AG04449 (cell line): Measurements from ENCODE around the gene HEATR3.

ENCODE experiments used
- CTCF ChIA-PET: fragments of 350-600 bp; formaldehyde crosslinking; extraction: SDS; loops from one replicate; lab custom pipeline; 2021; ENCODE audit warnings: antibody characterized with exemption; lab: Yijun Ruan, JAX
- POLR2A ChIA-PET: fragments of 400-600, 350-600 bp; formaldehyde crosslinking; extraction: SDS; loops from one replicate; lab custom pipeline; 2020; ENCODE audit warnings: antibody characterized with exemption, inconsistent platforms; lab: Yijun Ruan, JAX
- DNase-seq: peaks from one replicate; pipeline ENCODE4 v3.0.0-alpha.2; 2010; ENCODE audit warnings: low read depth, low spot score
- H3K4me3 ChIP-seq: 2 replicates; pipeline ENCODE4 v1.5.1; 2011; ENCODE audit warnings: low read depth, mild to moderate bottlenecking, control low read depth, low read length
- TF ChIP-seq, protein P1 (sequence below): IDR thresholded peaks from one replicate; pipeline ENCODE4 v1.5.1; 2011; ENCODE audit warnings: mild to moderate bottlenecking, moderate library complexity, low read length, control low read depth, inconsistent platforms; ENCODE audit not compliant: insufficient read depth; ENCODE audit errors: missing control alignments

Gene HEATR3

GRCh38 chr16:50151756-50152155, 86.0 kb downstream of the HEATR3 start:
- TF ChIP-seq, protein P1, sequence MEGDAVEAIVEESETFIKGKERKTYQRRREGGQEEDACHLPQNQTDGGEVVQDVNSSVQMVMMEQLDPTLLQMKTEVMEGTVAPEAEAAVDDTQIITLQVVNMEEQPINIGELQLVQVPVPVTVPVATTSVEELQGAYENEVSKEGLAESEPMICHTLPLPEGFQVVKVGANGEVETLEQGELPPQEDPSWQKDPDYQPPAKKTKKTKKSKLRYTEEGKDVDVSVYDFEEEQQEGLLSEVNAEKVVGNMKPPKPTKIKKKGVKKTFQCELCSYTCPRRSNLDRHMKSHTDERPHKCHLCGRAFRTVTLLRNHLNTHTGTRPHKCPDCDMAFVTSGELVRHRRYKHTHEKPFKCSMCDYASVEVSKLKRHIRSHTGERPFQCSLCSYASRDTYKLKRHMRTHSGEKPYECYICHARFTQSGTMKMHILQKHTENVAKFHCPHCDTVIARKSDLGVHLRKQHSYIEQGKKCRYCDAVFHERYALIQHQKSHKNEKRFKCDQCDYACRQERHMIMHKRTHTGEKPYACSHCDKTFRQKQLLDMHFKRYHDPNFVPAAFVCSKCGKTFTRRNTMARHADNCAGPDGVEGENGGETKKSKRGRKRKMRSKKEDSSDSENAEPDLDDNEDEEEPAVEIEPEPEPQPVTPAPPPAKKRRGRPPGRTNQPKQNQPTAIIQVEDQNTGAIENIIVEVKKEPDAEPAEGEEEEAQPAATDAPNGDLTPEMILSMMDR, result no peak
- POLR2A ChIA-PET, result interaction anchor here (1.2 kb wide), 1 partner anchor 59 kb away, joined by 4 read pairs; no protein-coding TSS in a partner anchor
- CTCF ChIA-PET, result interaction anchor here (0.9 to 1.9 kb wide), 5 partner anchors 12 to 127 kb away, joined by 3 to 19 read pairs (median 4); partner anchors contain the start of gene CNEP1R1
- no peak for DNase-seq
- H3K4me3 ChIP-seq, result no peak overlapping the region

GRCh38 chr16:50152351-50152806, 86.6 kb downstream of the HEATR3 start:
- peak overlapping the region; percentile 83 for H3K4me3 ChIP-seq
- ChIA-PET CTCF (interaction anchor here (0.9 to 1.9 kb wide), 5 partner anchors 13 to 128 kb away, joined by 3 to 19 read pairs (median 4); partner anchors contain the start of gene CNEP1R1), POLR2A (interaction anchor here (1.2 kb wide), 1 partner anchor 58 kb away, joined by 4 read pairs; no protein-coding TSS in a partner anchor)
- no peak for DNase-seq
- TF ChIP-seq, protein P1, result no peak

DNA sequence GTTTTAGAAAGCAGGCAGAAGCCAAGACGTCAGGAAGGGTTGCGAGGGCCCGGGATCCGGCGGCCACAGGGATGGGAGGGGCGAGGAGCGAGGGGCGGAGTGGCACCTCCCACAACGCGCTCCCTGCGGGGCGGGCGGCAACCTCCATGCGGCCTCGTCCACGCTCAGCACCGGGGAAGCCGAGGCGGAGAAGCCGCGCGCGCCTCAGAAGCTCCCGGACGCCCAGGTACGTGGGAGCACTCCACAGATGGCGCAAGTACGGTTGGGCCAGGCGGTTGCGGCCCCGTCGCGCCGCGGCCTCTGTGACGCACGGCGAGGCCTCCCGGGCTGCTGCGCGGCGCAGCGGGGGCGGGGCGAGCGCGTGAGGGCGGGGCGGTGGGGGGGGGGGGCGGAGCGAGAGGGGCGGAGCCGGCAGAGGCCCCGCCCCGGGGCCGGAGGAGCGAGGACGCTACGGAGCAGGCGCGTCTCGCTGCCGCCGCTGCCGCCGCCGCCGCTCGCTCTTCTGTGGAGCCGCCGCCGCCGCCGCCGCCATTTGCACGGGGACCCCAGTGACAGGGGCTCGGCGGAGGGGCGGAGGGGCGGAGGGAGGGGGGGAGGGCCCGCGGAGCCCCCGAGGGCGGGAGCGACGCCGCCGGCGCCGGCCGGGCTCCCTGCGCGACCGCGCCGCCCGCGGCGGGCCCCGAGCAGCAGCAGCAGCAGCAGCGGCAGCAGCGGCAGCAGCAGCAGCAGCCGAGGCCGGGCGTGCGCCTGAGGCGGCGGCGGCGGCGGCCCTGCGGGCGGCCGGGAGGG, 87.2 kb downstream of the HEATR3 start, which contains the start of gene TENT4B:
TSS of gene TENT4B (plus strand) at position 500 of the 789 bp plus-strand sequence. CDS start 316 bp downstream, outside the sequence.
- ChIA-PET POLR2A (interaction anchor here (1.2 kb wide), 1 partner anchor 58 kb away, joined by 4 read pairs; no protein-coding TSS in a partner anchor), CTCF (interaction anchor here (1.4 to 1.9 kb wide), 3 partner anchors 57 to 128 kb away, joined by 4 to 19 read pairs (median 6); partner anchors contain the start of gene CNEP1R1)
- DNase-seq, result no peak
- TF ChIP-seq, protein P1, result no peak
- peak within 1 kb of the TSS; percentile 83 for H3K4me3 ChIP-seq

GRCh38 chr16:50153596-50154419, 88.0 kb downstream of the HEATR3 start:
- peak overlapping the region; percentile 80 for H3K4me3 ChIP-seq
- ChIA-PET CTCF (no interaction called here), POLR2A (no interaction called here)
- TF ChIP-seq, protein P1, result no peak
- no peak for DNase-seq

GRCh38 chr16:50154420-50154950, 88.7 kb downstream of the HEATR3 start:
- ChIA-PET POLR2A (no interaction called here), CTCF (interaction anchor here (1.8 to 3.5 kb wide), 2 partner anchors 56 to 87 kb away, joined by 12 to 14 read pairs; no protein-coding TSS in a partner anchor)
- no peak for DNase-seq
- TF ChIP-seq, protein P1, result no peak
- peak overlapping the region; percentile 80 for H3K4me3 ChIP-seq
